Peyer's patch (tissue), 4 donors: ENCODE measurements around the gene ARSG. TPM values are rescaled to one million over a fixed set of nuclear protein-coding genes. Genes with fewer than 3 reads are reported as not detected.
A peak's percentile ranks its signal among the peaks of the same experiment; 100 is the strongest.
"Not testable (repeated sequence)": the region's sequence is repeated elsewhere in the genome, so short reads cannot be mapped to it uniquely, and the experiment has no call there.

Source experiments
- DNase-seq, 3 donors: peaks; one replicate each; pipeline ENCODE4 v3.0.0-alpha.2; 2017 to 2019
- H3K27ac ChIP-seq, 4 donors: fragments of 200-600 bp; sonication (generic); one replicate each; pipeline ENCODE4 v1.5.1; 2016 to 2019
- H3K27me3 ChIP-seq, 2 donors: fragments of 200-600 bp; sonication (generic); one replicate each; pipeline ENCODE4 v1.5.1; 2019
- H3K36me3 ChIP-seq, 3 donors: fragments of 200-600 bp; sonication (generic); one replicate each; pipeline ENCODE4 v1.5.1; 2016 to 2019
- H3K4me1 ChIP-seq, 4 donors: fragments of 200-600 bp; sonication (generic); one replicate each; pipeline ENCODE4 v1.5.1; 2016 to 2019
- H3K4me3 ChIP-seq, 4 donors: fragments of 200-600 bp; sonication (generic); 1 replicate in 3 of 4; 2 replicates in 1 of 4; pipeline ENCODE4 v1.5.1; 2016 to 2019; ENCODE audit warnings: mild to moderate bottlenecking in 1 of 4
- H3K9me3 ChIP-seq, 4 donors: fragments of 200-600 bp; sonication (generic); one replicate each; pipeline ENCODE4 v1.5.1; 2016 to 2019; ENCODE audit warnings: mild to moderate bottlenecking in 1 of 4
- POLR2A ChIP-seq, 2 donors: fragments of 450-650 bp; IDR thresholded peaks; one replicate each; pipeline ENCODE4 v1.5.1; 2017; ENCODE audit warnings: antibody characterized with exemption in 2 of 2, mild to moderate bottlenecking in 2 of 2, moderate library complexity in 2 of 2
- total RNA-seq, 4 donors: library from RNA; depleted of rRNA; stranded (reverse); fragments of >200 nt; gene quantifications; one replicate each; pipeline ENCODE4 v1.1.0, GENCODE V29; 2016
- TF ChIP-seq, protein P1 (sequence below), 6 experiments: fragments of 450-650 bp in 4 of 6; fragments of 200-600 bp in 2 of 6; sonication (generic) in 1 of 6; IDR thresholded peaks; one replicate each; pipeline ENCODE4 v1.5.1; 2017 to 2019; ENCODE audit warnings: antibody characterized with exemption in 6 of 6, mild to moderate bottlenecking in 3 of 6, moderate library complexity in 1 of 6

The ARSG gene
- total RNA-seq, 4 donors from 2014 or later = 0.70 to 29.7 (median 2.0) TPM

DNA sequence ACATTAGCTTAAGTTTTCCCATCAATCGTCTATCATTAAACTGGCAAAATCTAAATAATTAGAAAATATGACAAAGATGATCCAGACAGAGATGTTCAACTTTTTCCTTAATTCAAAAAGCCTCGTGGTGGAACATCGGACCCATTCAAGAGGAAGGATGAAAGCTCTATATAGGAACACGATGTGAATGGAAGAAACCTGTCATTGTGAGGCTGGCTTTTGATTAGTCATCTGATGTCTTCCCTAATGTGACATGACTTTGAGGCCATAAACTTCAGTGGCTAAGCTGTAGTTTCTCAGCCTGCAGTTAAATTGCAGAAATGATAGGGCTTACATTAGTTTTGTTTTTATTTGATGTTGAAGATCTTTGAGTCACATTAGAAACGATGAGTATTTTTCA is 42.4 kb upstream of the ARSG start:
- TF ChIP-seq, protein P1, sequence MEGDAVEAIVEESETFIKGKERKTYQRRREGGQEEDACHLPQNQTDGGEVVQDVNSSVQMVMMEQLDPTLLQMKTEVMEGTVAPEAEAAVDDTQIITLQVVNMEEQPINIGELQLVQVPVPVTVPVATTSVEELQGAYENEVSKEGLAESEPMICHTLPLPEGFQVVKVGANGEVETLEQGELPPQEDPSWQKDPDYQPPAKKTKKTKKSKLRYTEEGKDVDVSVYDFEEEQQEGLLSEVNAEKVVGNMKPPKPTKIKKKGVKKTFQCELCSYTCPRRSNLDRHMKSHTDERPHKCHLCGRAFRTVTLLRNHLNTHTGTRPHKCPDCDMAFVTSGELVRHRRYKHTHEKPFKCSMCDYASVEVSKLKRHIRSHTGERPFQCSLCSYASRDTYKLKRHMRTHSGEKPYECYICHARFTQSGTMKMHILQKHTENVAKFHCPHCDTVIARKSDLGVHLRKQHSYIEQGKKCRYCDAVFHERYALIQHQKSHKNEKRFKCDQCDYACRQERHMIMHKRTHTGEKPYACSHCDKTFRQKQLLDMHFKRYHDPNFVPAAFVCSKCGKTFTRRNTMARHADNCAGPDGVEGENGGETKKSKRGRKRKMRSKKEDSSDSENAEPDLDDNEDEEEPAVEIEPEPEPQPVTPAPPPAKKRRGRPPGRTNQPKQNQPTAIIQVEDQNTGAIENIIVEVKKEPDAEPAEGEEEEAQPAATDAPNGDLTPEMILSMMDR (IDR thresholded peaks at IDR 0.05) = no peak
- TF ChIP-seq POLR2A (IDR thresholded peaks at IDR 0.05) = no peak
- Histone ChIP-seq H3K9me3 (no peaks in the 10 kb centered on the region), H3K4me3 (peak overlapping the region in 1 of 4 donors; percentile 57), H3K36me3 (peaks cover 0 to 5% (median 0%) of the 10 kb centered on the region in 3 donors), H3K27me3 (no peaks in the 10 kb centered on the region), H3K4me1 (peaks cover 0 to 13% (median 0%) of the 10 kb centered on the region in 4 donors), H3K27ac (peak overlapping the region; percentile 89 to 99 (median 97))
- no peak for DNase-seq

DNA sequence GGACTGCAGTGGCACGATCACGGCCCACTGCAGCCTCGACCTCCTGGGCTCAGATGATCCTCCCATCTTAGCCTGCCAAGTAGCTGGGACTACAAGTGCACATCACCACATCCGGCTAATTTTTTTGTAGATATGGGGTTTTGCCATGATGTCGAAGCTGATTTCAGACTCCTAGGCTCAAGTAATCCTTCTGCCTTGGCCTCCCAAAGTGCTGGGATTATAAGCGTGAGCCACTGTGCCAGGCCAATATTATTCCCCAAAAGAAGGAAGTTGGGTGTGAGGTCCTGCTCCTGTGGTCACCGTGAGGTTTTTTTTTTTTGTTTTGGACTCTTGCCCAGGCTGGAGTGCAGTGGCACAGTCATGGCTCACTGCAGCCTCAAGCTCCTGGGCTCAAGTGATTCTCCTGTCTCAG is 41.9 kb upstream of the ARSG start:
- Histone ChIP-seq H3K27ac (peak overlapping the region; percentile 89 to 99 (median 97)), H3K36me3 (peaks cover 0 to 5% (median 0%) of the 10 kb centered on the region in 3 donors), H3K27me3 (no peaks in the 10 kb centered on the region), H3K4me3 (no peak overlapping the region), H3K9me3 (no peaks in the 10 kb centered on the region), H3K4me1 (peaks cover 0 to 13% (median 0%) of the 10 kb centered on the region in 4 donors)
- peak in 1 of 3 donors; percentile 40 for DNase-seq
- TF ChIP-seq POLR2A (IDR thresholded peaks at IDR 0.05) = no peak
- TF ChIP-seq, protein P1 (IDR thresholded peaks at IDR 0.05) = no peak

DNA sequence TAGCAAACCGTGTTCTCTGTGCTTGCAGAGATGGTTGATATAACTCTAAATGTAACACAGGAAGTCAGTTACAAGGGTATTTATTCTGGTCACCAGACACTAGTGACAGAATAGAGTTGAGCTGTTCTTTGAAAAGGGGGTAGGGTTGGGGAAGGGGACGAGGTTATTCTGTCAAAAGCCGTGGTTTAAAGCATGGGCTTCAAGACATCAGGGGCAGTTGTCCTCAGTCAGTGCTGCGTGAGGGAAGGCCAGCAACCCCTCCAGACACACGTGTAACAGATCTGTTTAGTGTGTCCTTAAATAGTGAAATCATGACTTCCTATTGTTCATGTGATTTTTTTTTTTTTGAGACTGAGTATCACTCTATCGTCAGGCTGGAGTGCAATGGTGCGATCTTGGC is 37.9 kb upstream of the ARSG start:
- Histone ChIP-seq H3K27ac (peak overlapping the region in 3 of 4 donors; percentile 26 to 61 (median 41)), H3K4me1 (peaks cover 0 to 17% (median under 1%) of the 10 kb centered on the region in 4 donors), H3K36me3 (peaks cover 0 to 17% (median 0%) of the 10 kb centered on the region in 3 donors)
- H3K9me3 ChIP-seq, H3K4me3 ChIP-seq, H3K27me3 ChIP-seq, DNase-seq: not testable (repeated sequence)

DNA sequence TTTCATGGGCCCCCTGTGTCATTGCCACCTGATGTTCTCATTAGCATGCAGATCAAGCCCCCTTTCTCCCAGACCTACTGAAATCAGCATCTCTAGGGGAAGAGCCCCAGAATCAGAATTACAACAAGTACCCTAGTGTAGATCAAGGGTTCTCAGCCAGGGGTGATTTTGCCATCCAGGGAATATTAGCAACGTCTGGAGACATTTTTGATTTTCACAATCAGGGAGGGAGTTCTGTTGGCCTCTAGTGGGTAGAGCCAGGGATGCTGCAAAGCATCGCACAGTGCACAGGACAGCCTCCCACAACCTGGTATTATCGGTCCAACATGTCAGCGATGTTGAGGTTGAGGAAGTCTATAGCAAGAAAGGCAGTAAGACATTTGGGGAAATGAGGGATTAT is 36.1 kb upstream of the ARSG start:
- Histone ChIP-seq H3K27ac (peak overlapping the region in 1 of 4 donors; percentile 26), H3K9me3 (no peaks in the 10 kb centered on the region), H3K4me1 (peaks cover 0 to 10% (median 3%) of the 10 kb centered on the region in 4 donors), H3K36me3 (peaks cover 0 to 17% (median 0%) of the 10 kb centered on the region in 3 donors), H3K4me3 (no peak overlapping the region), H3K27me3 (no peaks in the 10 kb centered on the region)
- TF ChIP-seq POLR2A (IDR thresholded peaks at IDR 0.05) = no peak
- TF ChIP-seq, protein P1 (IDR thresholded peaks at IDR 0.05) = no peak
- no peak for DNase-seq

DNA sequence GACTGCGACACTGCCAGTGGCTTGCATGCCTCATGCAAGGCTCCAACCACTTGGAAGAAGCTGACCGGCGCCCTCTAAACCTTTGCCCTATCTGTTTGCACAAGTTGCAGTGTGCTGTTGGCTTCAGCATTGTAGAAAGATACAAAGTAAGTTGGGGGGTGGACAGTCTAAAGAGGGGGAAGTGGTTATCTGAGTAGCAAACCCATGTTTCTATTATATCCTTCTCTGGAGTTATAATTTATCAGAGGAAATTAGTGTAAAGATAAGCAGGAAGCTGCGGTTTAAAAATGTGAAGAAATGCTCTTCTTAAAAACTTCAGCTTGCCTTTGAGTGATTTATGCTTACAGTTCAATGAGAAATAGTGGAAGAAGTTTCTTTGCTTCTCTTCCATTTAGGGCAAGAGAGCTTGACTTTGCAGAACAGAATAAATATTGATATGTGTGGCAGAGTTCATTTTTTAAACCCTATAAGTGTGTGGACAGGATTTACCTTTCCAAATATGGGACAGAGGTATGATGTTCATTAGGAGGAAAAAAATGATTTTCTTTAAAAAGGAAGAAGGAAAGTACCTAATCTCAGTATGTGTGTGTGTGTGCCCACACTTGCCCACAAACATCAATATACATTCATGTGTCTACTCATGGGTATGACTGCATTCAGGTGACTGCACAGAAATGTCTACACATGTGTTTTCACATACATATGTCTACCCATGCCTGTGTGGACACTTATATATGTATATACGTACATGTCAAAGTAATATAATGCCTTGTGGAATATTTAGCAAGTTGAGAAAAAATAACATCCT is 35.4 kb upstream of the ARSG start:
- no peaks in the 10 kb centered on the region for H3K9me3 ChIP-seq
- peak overlapping the region in 2 of 4 donors; percentile 5 to 26 for H3K27ac ChIP-seq
- H3K4me1 ChIP-seq = peaks cover 0 to 10% (median 3%) of the 10 kb centered on the region in 4 donors
- no peak overlapping the region for H3K4me3 ChIP-seq
- TF ChIP-seq, protein P1 (IDR thresholded peaks at IDR 0.05) = no peak
- no peak for TF ChIP-seq POLR2A (IDR thresholded peaks at IDR 0.05)
- H3K27me3 ChIP-seq = no peaks in the 10 kb centered on the region
- peaks cover 0 to 17% (median 0%) of the 10 kb centered on the region in 3 donors for H3K36me3 ChIP-seq
- no peak for DNase-seq

DNA sequence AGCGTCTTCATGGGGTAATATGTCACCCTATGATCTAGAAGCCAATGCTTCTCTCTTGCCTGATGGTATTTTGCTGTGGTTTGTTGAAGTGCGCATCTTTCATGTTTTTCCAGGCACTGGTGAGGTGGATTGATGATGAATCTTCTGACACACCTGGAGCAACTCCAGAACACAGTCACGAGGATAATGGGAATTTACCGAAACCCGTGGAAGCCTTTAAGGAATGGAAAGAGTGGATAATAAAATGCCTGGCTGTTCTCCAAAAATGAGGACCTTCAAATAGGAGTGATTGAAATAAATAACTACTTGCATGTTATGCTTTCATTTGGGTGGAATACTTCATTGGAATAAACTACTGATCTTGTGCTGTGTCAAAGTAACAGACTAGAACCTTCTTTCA is 34.6 kb upstream of the ARSG start:
- not testable (repeated sequence) for H3K9me3 ChIP-seq, H3K4me3 ChIP-seq, DNase-seq, H3K27me3 ChIP-seq
- H3K36me3 ChIP-seq = peaks cover 0 to 11% (median 0%) of the 10 kb centered on the region in 3 donors
- H3K27ac ChIP-seq = peak overlapping the region in 2 of 4 donors; percentile 5 to 7
- H3K4me1 ChIP-seq = peaks cover 0 to 10% (median 3%) of the 10 kb centered on the region in 4 donors
